Transverse colon (tissue), 4 donors: ENCODE measurements around the gene CDADC1. TPM values are rescaled to one million over a fixed set of nuclear protein-coding genes. Genes with fewer than 3 reads are reported as not detected.
"Not testable (repeated sequence)": the region's sequence is repeated elsewhere in the genome, so short reads cannot be mapped to it uniquely, and the experiment has no call there.

Experiments used
- DNase-seq: peaks from one replicate; pipeline ENCODE4 v3.0.0-alpha.2; 2019
- H3K27ac ChIP-seq, 4 donors: fragments of 200-600 bp; sonication (generic); 2 replicates each; pipeline ENCODE4 v1.5.1; 2016 to 2018; ENCODE audit warnings: inconsistent platforms in 4 of 4
- H3K27me3 ChIP-seq: fragments of 200-600 bp; sonication (generic); 2 replicates; pipeline ENCODE4 v1.5.1; 2017; ENCODE audit warnings: inconsistent platforms
- H3K36me3 ChIP-seq, 4 donors: fragments of 200-600 bp; sonication (generic); 2 replicates each; pipeline ENCODE4 v1.5.1; 2017 to 2019; ENCODE audit warnings: inconsistent platforms in 4 of 4
- H3K4me1 ChIP-seq, 4 donors: fragments of 200-600 bp; sonication (generic); 2 replicates each; pipeline ENCODE4 v1.5.1; 2017 to 2020; ENCODE audit warnings: inconsistent platforms in 4 of 4
- H3K4me3 ChIP-seq, 4 donors: fragments of 200-600 bp; sonication (generic); 1 replicate in 1 of 4; 2 replicates in 3 of 4; pipeline versions ENCODE4 v1.5.1 to v1.6.1; 2017 to 2019; ENCODE audit warnings: inconsistent platforms in 4 of 4
- H3K9me3 ChIP-seq, 2 donors: fragments of 200-600 bp; sonication (generic); 2 replicates each; pipeline ENCODE4 v1.5.1; 2017 to 2019; ENCODE audit warnings: inconsistent platforms in 2 of 2
- EP300 ChIP-seq: sonication (generic); formaldehyde crosslinking; IDR thresholded peaks from one replicate; pipeline ENCODE4 v1.6.1; 2017; ENCODE audit warnings: antibody characterized with exemption, low read depth
- POLR2A ChIP-seq: fragments of 450-650 bp; IDR thresholded peaks from one replicate; pipeline ENCODE4 v1.6.1; 2016; ENCODE audit warnings: antibody characterized with exemption, mild to moderate bottlenecking, moderate library complexity
- POLR2AphosphoS5 ChIP-seq, 3 donors: sonication (generic); formaldehyde crosslinking; IDR thresholded peaks; one replicate each; pipeline ENCODE4 v1.6.1; 2016; ENCODE audit warnings: antibody characterized with exemption in 3 of 3
- WGBS, 2 donors: methylation state at CpG; one replicate each; pipeline ENCODE4 v1.1.5; 2018; ENCODE audit warnings: low coverage in 1 of 2; 5-methylcytosine and 5-hydroxymethylcytosine counted together
- in situ Hi-C, 4 donors: fragments of 200-750 bp; cut with MboI; loops; one replicate each; pipeline versions ENCODE4 v1.15.0 to v1.15.1; 2017; ENCODE audit warnings: low sequenced_read_pairs in 3 of 4, low pct_ligation_motif_present in 1 of 4, low pct_unique_long_range_greater_than_20kb in 1 of 4
- intact Hi-C: fragments of 100-400 bp; cut with DNase I; formaldehyde crosslinking; loops from one replicate; pipeline ENCODE4 v1.15.1; 2023; ENCODE audit warnings: low total_unique reads
- total RNA-seq, 4 donors: library from RNA; depleted of rRNA; stranded (reverse); fragments of >200 nt; gene quantifications; one replicate each; pipeline ENCODE4 v1.1.0, GENCODE V29; 2016
- TF ChIP-seq, protein P1 (sequence below), 5 experiments: fragments of 200-600 bp in 3 of 5; fragments of 450-650 bp in 2 of 5; sonication (generic) in 3 of 5; IDR thresholded peaks; 1 replicate in 2 of 5; 2 replicates in 3 of 5; pipeline ENCODE4 v1.5.1; 2016 to 2017; ENCODE audit warnings: antibody characterized with exemption in 5 of 5, inconsistent platforms in 3 of 5, mild to moderate bottlenecking in 2 of 5, moderate library complexity in 1 of 5

CDADC1 gene
- total RNA-seq, 4 donors from 2014 or later, result 0.75 to 7.9 (median 3.9) TPM

DNA sequence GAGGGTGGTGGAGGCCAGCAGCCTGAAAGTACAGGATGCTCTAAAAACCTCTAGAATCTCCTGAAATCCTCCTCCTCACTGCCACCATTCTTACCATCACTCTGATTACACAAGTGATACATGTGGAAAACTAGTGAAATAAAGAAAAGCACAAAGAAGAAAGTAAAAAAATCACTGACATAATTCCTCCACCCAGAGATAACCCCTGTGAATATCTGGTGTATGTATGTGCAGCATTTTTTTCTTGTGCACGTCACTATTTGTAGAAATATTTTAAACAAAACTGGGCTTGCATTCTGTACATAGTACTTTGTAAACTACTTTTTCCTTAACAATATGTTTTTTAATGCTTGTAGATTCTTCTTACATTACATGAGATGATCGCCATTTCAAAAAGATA, 73.2 kb downstream of the CDADC1 start:
- no peaks in the 10 kb centered on the region for H3K36me3 ChIP-seq
- H3K4me1 ChIP-seq, result peaks cover 0 to 5% (median 0%) of the 10 kb centered on the region in 4 donors
- no peaks in the 10 kb centered on the region for H3K27me3 ChIP-seq
- H3K9me3 ChIP-seq, result no peaks in the 10 kb centered on the region
- DNase-seq, result no peak
- H3K4me3 ChIP-seq, result no peak overlapping the region
- no peak overlapping the region for H3K27ac ChIP-seq
- TF ChIP-seq EP300, result no peak
- in situ Hi-C loops (loop anchor here in 1 of 4 donors (25.0 kb wide), 1 partner anchor 116 kb away; the partner anchor contains the start of genes CAB39L and SETDB2), intact Hi-C loops (no loop called here)
- 95 to 96% methylated on average over 2 of the region's 2 CpGs for WGBS, 2 donors

DNA sequence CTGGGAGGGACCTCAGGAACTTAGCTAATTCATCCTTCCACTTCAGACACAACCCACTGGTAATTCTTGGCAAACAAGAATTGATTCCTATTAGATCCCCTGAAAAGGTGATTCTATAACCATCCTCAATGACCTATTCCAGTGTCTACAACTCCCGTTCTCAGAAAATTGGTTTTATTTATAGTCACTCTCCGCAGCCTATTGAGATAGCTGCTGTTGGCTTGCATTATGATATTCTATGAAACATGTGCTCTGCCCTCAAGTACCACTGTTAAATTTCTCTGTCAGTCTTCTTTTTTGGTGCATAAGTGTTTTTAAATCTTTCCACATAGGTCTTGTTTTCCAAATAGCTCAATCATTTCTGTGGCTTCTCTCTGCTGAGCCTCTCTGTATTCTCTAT, 75.0 kb downstream of the CDADC1 start:
- no peaks in the 10 kb centered on the region for H3K36me3 ChIP-seq
- intact Hi-C loops (no loop called here), in situ Hi-C loops (loop anchor here in 1 of 4 donors (25.0 kb wide), 1 partner anchor 115 kb away; the partner anchor contains the start of genes CAB39L and SETDB2)
- no peak for DNase-seq
- no peak overlapping the region for H3K27ac ChIP-seq
- no peaks in the 10 kb centered on the region for H3K27me3 ChIP-seq
- no peaks in the 10 kb centered on the region for H3K9me3 ChIP-seq
- H3K4me1 ChIP-seq, result peaks cover 0 to 5% (median 0%) of the 10 kb centered on the region in 4 donors
- H3K4me3 ChIP-seq, result no peak overlapping the region
- TF ChIP-seq EP300, result no peak
- TF ChIP-seq, protein P1, sequence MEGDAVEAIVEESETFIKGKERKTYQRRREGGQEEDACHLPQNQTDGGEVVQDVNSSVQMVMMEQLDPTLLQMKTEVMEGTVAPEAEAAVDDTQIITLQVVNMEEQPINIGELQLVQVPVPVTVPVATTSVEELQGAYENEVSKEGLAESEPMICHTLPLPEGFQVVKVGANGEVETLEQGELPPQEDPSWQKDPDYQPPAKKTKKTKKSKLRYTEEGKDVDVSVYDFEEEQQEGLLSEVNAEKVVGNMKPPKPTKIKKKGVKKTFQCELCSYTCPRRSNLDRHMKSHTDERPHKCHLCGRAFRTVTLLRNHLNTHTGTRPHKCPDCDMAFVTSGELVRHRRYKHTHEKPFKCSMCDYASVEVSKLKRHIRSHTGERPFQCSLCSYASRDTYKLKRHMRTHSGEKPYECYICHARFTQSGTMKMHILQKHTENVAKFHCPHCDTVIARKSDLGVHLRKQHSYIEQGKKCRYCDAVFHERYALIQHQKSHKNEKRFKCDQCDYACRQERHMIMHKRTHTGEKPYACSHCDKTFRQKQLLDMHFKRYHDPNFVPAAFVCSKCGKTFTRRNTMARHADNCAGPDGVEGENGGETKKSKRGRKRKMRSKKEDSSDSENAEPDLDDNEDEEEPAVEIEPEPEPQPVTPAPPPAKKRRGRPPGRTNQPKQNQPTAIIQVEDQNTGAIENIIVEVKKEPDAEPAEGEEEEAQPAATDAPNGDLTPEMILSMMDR (IDR thresholded peaks at IDR 0.05), result no peak
- 93% methylated on average over 2 of the region's 2 CpGs; no CpG with 5 or more reads in 1 of the 2 donors for WGBS, 2 donors

DNA sequence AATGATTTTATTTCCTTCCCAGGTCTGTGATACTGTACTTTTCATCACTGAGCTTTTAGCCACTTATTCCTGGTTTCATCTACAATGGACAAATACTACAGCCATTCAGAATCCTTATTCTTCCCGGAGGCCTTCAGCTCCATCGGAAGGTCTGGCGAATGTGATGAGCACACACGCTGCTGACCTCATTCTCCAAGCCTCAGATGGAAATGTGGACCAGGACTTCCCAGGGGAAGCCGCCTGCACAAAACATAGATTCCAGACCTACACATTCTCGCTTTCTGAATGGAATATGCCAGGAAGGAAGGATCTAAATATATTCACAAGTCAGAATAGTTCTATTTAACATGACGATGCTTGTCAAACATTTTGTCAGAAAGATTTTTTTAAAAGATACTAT, 75.6 kb downstream of the CDADC1 start:
- DNase-seq, result no peak

DNA sequence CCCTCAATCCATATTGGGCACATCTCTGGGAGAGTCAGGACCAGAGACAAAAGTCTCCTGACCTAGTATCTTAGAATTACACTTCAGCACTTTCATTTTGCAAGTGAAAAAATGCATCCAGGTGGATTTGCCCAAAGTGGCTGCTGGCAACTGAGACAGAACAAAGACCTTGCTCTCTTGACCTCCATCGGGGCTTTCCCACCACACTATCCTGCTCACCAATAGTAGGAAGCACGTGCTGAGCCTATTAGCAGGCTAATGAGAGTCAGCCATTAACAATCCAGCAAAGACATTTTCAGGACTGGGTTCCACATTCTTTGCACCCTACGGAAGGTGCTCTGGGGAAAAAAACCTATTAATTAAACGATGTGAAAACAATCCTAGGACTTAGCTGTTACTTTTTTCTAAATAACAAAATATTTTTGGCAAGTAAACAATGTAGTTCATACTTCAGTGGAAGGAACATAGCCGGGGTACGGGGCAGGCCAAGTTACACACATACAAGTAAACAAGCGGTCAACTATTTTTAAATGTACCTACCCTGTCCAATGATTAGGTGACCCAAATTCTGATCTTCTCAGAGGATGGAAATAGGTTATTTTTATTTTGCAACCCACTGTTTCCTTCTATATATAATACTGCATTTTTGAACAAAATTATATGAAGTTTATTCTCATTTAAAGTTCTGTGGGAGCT, 78.6 kb downstream of the CDADC1 start:
- H3K9me3 ChIP-seq, result no peaks in the 10 kb centered on the region
- TF ChIP-seq, protein P1 (IDR thresholded peaks at IDR 0.05), result no peak
- TF ChIP-seq EP300 (no peak), POLR2A (no peak), POLR2AphosphoS5 (IDR thresholded peaks at IDR 0.05) (no peak)
- intact Hi-C loops, result no loop called here
- no peak overlapping the region for H3K27ac ChIP-seq
- H3K4me3 ChIP-seq, result no peak overlapping the region
- in situ Hi-C loops, result no loop called here
- 71 to 80% methylated on average over 7 of the region's 7 CpGs for WGBS, 2 donors
- no peaks in the 10 kb centered on the region for H3K4me1 ChIP-seq
- no peaks in the 10 kb centered on the region for H3K36me3 ChIP-seq
- DNase-seq, result no peak
- no peaks in the 10 kb centered on the region for H3K27me3 ChIP-seq

More for the DNA sequence above, 75.6 kb downstream of the CDADC1 start:
- no peaks in the 10 kb centered on the region for H3K9me3 ChIP-seq
- no peaks in the 10 kb centered on the region for H3K27me3 ChIP-seq
- H3K4me3 ChIP-seq, result no peak overlapping the region
- 91 to 96% methylated on average over 5 to 7 of the region's 7 CpGs for WGBS, 2 donors
- H3K36me3 ChIP-seq, result no peaks in the 10 kb centered on the region
- peaks cover 0 to 5% (median 0%) of the 10 kb centered on the region in 4 donors for H3K4me1 ChIP-seq
- in situ Hi-C loops, result loop anchor here in 1 of 4 donors (25.0 kb wide), 1 partner anchor 114 kb away; the partner anchor contains the start of genes CAB39L and SETDB2
- no peak overlapping the region for H3K27ac ChIP-seq
- TF ChIP-seq POLR2AphosphoS5 (IDR thresholded peaks at IDR 0.05) (no peak), EP300 (no peak), POLR2A (no peak)
- TF ChIP-seq, protein P1 (IDR thresholded peaks at IDR 0.05), result no peak
- intact Hi-C loops, result no loop called here

DNA sequence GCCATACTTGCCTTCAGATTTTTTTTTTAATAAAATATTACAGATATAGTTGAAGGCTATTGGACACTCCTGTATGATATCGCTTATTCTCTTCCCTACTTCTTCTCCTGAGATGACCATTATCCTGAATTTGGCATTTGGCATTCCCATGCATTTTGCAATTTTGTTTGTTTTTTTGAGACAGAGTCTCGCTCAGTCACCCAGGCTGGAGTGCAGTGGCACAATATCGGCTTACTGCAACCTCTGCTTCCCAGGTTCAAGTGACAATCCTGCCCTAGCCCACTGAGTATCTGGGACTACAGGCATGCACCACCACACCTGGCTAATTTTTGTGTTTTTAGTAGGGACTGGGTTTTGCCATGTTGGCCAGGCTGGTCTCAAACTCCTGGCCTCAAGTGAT, 79.4 kb downstream of the CDADC1 start:
- H3K9me3 ChIP-seq, H3K4me1 ChIP-seq, intact Hi-C loops, DNase-seq, in situ Hi-C loops, H3K27me3 ChIP-seq, H3K27ac ChIP-seq, H3K4me3 ChIP-seq, H3K36me3 ChIP-seq: not testable (repeated sequence)
- WGBS, 2 donors, result 95 to 100% methylated on average over 3 of the region's 3 CpGs
